Mesenchymal stem cell (in vitro differentiated cells and primary cell): ENCODE results near the gene CYP26C1.

Source experiments
- DNase-seq: peaks from one replicate; pipeline ENCODE4 v3.0.0-alpha.2; 2013
- H2AFZ ChIP-seq: one replicate; pipeline ENCODE4 v1.6.1; 2013; ENCODE audit warnings: low read depth, mild to moderate bottlenecking, control low read depth, inconsistent platforms, low read length, moderate library complexity
- H2AK5ac ChIP-seq: 2 replicates; pipeline ENCODE4 v1.6.1; 2013; ENCODE audit warnings: low read length, moderate library complexity, mild to moderate bottlenecking, inconsistent platforms; ENCODE audit not compliant: severe bottlenecking
- H2BK120ac ChIP-seq: one replicate; pipeline ENCODE4 v1.6.1; 2013; ENCODE audit warnings: low read depth, mild to moderate bottlenecking, inconsistent platforms, low read length, moderate library complexity
- H2BK12ac ChIP-seq, 2 experiments: one replicate each; pipeline ENCODE4 v1.6.1; 2013; ENCODE audit warnings: inconsistent platforms in 2 of 2, low read length in 2 of 2, mild to moderate bottlenecking in 2 of 2, moderate library complexity in 2 of 2, control low read depth in 1 of 2
- H2BK15ac ChIP-seq: one replicate; pipeline ENCODE4 v1.6.1; 2013; ENCODE audit warnings: mild to moderate bottlenecking, low read depth, inconsistent platforms; ENCODE audit not compliant: poor library complexity, severe bottlenecking
- H2BK5ac ChIP-seq: 2 replicates; pipeline ENCODE4 v1.6.1; 2013; ENCODE audit warnings: low read depth, mild to moderate bottlenecking, low read length, control low read depth, inconsistent platforms; ENCODE audit not compliant: poor library complexity, severe bottlenecking
- H3K14ac ChIP-seq, 2 experiments: one replicate each; pipeline ENCODE4 v1.6.1; 2013; ENCODE audit warnings: inconsistent platforms in 2 of 2, low read length in 2 of 2, control low read depth in 1 of 2, mild to moderate bottlenecking in 1 of 2, moderate library complexity in 1 of 2
- H3K18ac ChIP-seq, 2 experiments: one replicate each; pipeline ENCODE4 v1.6.1; 2013; ENCODE audit warnings: inconsistent platforms in 2 of 2, low read length in 2 of 2, control low read depth in 1 of 2, low read depth in 1 of 2, mild to moderate bottlenecking in 1 of 2
- H3K23ac ChIP-seq, 2 experiments: one replicate each; pipeline ENCODE4 v1.6.1; 2013; ENCODE audit warnings: inconsistent platforms in 2 of 2, low read length in 2 of 2, mild to moderate bottlenecking in 2 of 2, moderate library complexity in 2 of 2, control low read depth in 1 of 2
- H3K27ac ChIP-seq: 2 replicates; pipeline ENCODE4 v1.5.1; 2013; ENCODE audit warnings: mild to moderate bottlenecking, moderate library complexity, low read length, control low read depth, inconsistent platforms; ENCODE audit not compliant: poor library complexity, severe bottlenecking
- H3K27me3 ChIP-seq, 2 experiments: 2 replicates each; pipeline versions ENCODE4 v1.6.1 to v1.7.0; 2013; ENCODE audit warnings: low read length in 2 of 2, mild to moderate bottlenecking in 2 of 2, moderate library complexity in 2 of 2, control low read depth in 1 of 2, inconsistent platforms in 1 of 2; ENCODE audit not compliant: control insufficient read depth in 1 of 2, insufficient read depth in 1 of 2
- H3K36me3 ChIP-seq, 2 experiments: 2 replicates each; pipeline versions ENCODE4 v1.6.1 to v1.7.0; 2013; ENCODE audit warnings: low read length in 2 of 2, control low read depth in 1 of 2, inconsistent platforms in 1 of 2, low read depth in 1 of 2, mild to moderate bottlenecking in 1 of 2; ENCODE audit not compliant: insufficient read depth in 2 of 2, control insufficient read depth in 1 of 2
- H3K4ac ChIP-seq, 2 experiments: one replicate each; pipeline ENCODE4 v1.6.1; 2013; ENCODE audit warnings: inconsistent platforms in 2 of 2, low read length in 2 of 2, mild to moderate bottlenecking in 2 of 2, moderate library complexity in 2 of 2, control low read depth in 1 of 2, low read depth in 1 of 2
- H3K4me1 ChIP-seq: 2 replicates; pipeline ENCODE4 v1.6.1; 2013; ENCODE audit warnings: low read depth, low read length, control low read depth; ENCODE audit not compliant: control insufficient read depth, insufficient read depth
- H3K4me2 ChIP-seq: 2 replicates; pipeline ENCODE4 v1.6.1; 2013; ENCODE audit warnings: low read length, mild to moderate bottlenecking, inconsistent platforms; ENCODE audit not compliant: poor library complexity, severe bottlenecking
- H3K4me3 ChIP-seq, 2 experiments: 2 replicates each; pipeline versions ENCODE4 v1.5.1 to v1.7.0; 2013; ENCODE audit warnings: low read length in 2 of 2, mild to moderate bottlenecking in 2 of 2, control low read depth in 1 of 2, low read depth in 1 of 2; ENCODE audit not compliant: insufficient read depth in 1 of 2
- H3K79me1 ChIP-seq: replicated peaks from 2 replicates; pipeline ENCODE4 v1.6.1; 2013; ENCODE audit warnings: mild to moderate bottlenecking, control low read depth, low read length, inconsistent platforms; ENCODE audit not compliant: poor library complexity, severe bottlenecking
- H3K9ac ChIP-seq: 2 replicates; pipeline ENCODE4 v1.7.0; 2013; ENCODE audit warnings: mild to moderate bottlenecking, low read length, moderate library complexity
- H3K9me3 ChIP-seq: 2 replicates; pipeline ENCODE4 v1.7.0; 2013; ENCODE audit warnings: mild to moderate bottlenecking, low read length; ENCODE audit not compliant: control insufficient read depth
- H4K8ac ChIP-seq: one replicate; pipeline ENCODE4 v1.6.1; 2013; ENCODE audit warnings: inconsistent platforms, mild to moderate bottlenecking, low read length, moderate library complexity
- H4K91ac ChIP-seq: one replicate; pipeline ENCODE4 v1.6.1; 2013; ENCODE audit warnings: mild to moderate bottlenecking, low read length, inconsistent platforms
- WGBS: methylation state at CpG from one replicate; pipeline ENCODE4 v1.1.7; 2013; ENCODE audit warnings: mixed read lengths; 5-methylcytosine and 5-hydroxymethylcytosine counted together

Gene CYP26C1

DNA sequence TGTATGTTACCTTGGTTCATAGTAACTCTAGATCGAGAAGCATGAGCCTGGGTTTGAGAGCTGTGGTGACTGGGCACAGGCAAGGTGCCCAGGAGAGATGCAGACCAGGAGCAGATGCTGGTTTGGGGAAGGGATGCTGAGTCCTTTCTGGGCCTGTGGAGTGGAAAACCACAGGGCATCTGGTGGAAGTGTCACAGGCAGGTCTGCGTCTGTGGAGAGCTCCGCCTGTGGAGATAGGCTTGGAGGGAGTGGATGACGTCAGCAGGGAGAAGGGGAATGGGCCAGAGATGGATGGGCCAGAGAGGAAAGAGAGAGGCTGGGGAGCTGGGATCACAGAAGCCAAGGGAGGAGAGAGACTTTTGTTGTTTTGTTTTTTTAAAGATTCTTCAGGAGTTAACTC is 27.9 kb downstream of the CYP26C1 start:
- no peak overlapping the region for H3K23ac ChIP-seq
- 70% methylated on average over 4 of the region's 4 CpGs for WGBS
- no peaks in the 10 kb centered on the region for H3K36me3 ChIP-seq
- H3K4ac ChIP-seq, result no peak overlapping the region
- H3K27me3 ChIP-seq, result peaks cover 27 to 39% of the 10 kb centered on the region in 2 experiments
- no peak overlapping the region for H2BK12ac ChIP-seq
- no peak overlapping the region for H2AFZ ChIP-seq
- no peak overlapping the region for H3K4me2 ChIP-seq
- no peak overlapping the region for H2BK5ac ChIP-seq
- H3K79me1 ChIP-seq, result no peaks in the 10 kb centered on the region
- H4K8ac ChIP-seq, result no peak overlapping the region
- no peak overlapping the region for H2BK120ac ChIP-seq
- H3K18ac ChIP-seq, result no peak overlapping the region
- no peak for DNase-seq
- H2BK15ac ChIP-seq, result no peak overlapping the region
- H3K9ac ChIP-seq, result no peak overlapping the region
- H3K27ac ChIP-seq, result no peak overlapping the region
- H3K4me1 ChIP-seq, result no peaks in the 10 kb centered on the region
- no peak overlapping the region for H3K14ac ChIP-seq
- no peaks in the 10 kb centered on the region for H3K9me3 ChIP-seq
- no peak overlapping the region for H4K91ac ChIP-seq
- no peak overlapping the region for H3K4me3 ChIP-seq
- no peak overlapping the region for H2AK5ac ChIP-seq

DNA sequence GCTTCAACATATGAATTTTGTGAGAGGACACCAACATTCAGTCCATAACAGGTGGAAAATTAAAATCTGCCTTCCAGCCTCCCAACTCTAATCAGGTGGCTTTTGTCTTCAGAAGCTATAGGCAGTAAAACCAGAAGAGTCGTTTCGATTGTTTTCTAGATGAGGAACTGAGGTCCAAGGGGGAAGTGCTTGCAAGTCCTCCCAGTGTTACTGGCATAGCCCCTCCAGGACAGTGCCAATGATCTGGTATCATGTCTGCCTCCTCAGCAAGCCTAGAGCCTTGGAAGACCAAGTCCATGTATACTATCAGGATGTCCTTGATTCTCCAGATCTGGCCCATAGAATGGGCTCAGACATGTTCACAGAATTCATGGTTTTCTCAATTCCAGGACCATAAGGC is 30.0 kb downstream of the CYP26C1 start:
- Histone ChIP-seq H3K4ac (no peak overlapping the region), H3K4me1 (no peaks in the 10 kb centered on the region), H3K27me3 (peaks cover 27 to 28% of the 10 kb centered on the region in 2 experiments), H2BK120ac (no peak overlapping the region), H3K9me3 (no peaks in the 10 kb centered on the region), H3K27ac (no peak overlapping the region), H3K4me2 (no peak overlapping the region), H2AFZ (no peak overlapping the region), H3K36me3 (no peaks in the 10 kb centered on the region), H3K79me1 (no peaks in the 10 kb centered on the region), H3K14ac (no peak overlapping the region), H2BK15ac (no peak overlapping the region), H4K8ac (no peak overlapping the region), H2BK12ac (no peak overlapping the region), H3K4me3 (no peak overlapping the region), H3K9ac (no peak overlapping the region), H3K18ac (no peak overlapping the region), H2AK5ac (no peak overlapping the region), H3K23ac (no peak overlapping the region), H4K91ac (no peak overlapping the region), H2BK5ac (no peak overlapping the region)
- DNase-seq, result no peak
- WGBS, result 93% methylated on average over 2 of the region's 2 CpGs

DNA sequence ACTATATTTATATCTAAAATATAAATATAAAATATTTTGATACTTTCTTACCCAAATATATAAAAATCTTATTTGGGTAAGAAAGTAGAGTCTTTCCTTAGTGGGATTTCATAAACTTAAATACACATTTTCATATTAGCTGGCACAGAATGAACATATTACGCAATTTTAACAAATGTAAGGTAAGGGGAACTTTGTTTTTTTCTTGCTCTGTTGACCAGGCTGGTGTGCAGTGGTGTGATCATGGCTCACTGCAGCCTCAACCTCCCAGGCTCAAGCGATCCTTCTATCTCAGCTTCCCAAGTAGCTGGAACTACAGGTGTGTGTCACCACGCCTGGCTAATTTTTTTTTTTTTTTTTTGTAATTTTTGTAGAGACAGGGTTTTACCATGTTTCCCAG is 31.4 kb downstream of the CYP26C1 start:
- Histone ChIP-seq H2AFZ (no peak overlapping the region), H2BK12ac (no peak overlapping the region), H3K27ac (no peak overlapping the region), H3K9me3 (no peaks in the 10 kb centered on the region), H3K4me3 (no peak overlapping the region), H4K91ac (no peak overlapping the region), H2BK5ac (no peak overlapping the region), H3K9ac (no peak overlapping the region), H3K27me3 (peaks cover 21 to 24% of the 10 kb centered on the region in 2 experiments), H2BK120ac (no peak overlapping the region), H3K79me1 (no peaks in the 10 kb centered on the region), H3K4me1 (no peaks in the 10 kb centered on the region), H3K14ac (no peak overlapping the region), H2AK5ac (no peak overlapping the region), H2BK15ac (no peak overlapping the region), H3K36me3 (no peaks in the 10 kb centered on the region), H4K8ac (no peak overlapping the region), H3K23ac (no peak overlapping the region), H3K18ac (no peak overlapping the region), H3K4ac (no peak overlapping the region), H3K4me2 (no peak overlapping the region)
- DNase-seq, result no peak
- 100% methylated on average over 1 of the region's 3 CpGs for WGBS

GRCh38 chr10:93095225-93095624 is 34.6 kb downstream of the CYP26C1 start:
- Histone ChIP-seq H3K79me1 (no peaks in the 10 kb centered on the region), H3K23ac (no peak overlapping the region), H3K4me3 (no peak overlapping the region), H3K18ac (no peak overlapping the region), H3K9ac (no peak overlapping the region), H3K4me2 (no peak overlapping the region), H3K14ac (no peak overlapping the region), H2BK12ac (no peak overlapping the region), H3K4ac (no peak overlapping the region), H3K9me3 (no peaks in the 10 kb centered on the region), H3K36me3 (no peaks in the 10 kb centered on the region), H2AK5ac (no peak overlapping the region), H2BK5ac (no peak overlapping the region), H2BK15ac (no peak overlapping the region), H3K27me3 (peaks cover 16 to 21% of the 10 kb centered on the region in 2 experiments), H3K4me1 (no peaks in the 10 kb centered on the region), H2AFZ (no peak overlapping the region), H2BK120ac (no peak overlapping the region), H3K27ac (no peak overlapping the region), H4K8ac (no peak overlapping the region), H4K91ac (no peak overlapping the region)
- no CpG with 5 or more reads among the region's 1 CpG for WGBS
- DNase-seq, result no peak
